Measurements from ENCODE around the gene FAM120B. TPM values are rescaled to one million over a fixed set of nuclear protein-coding genes. Genes with fewer than 3 reads are reported as not detected.

FAM120B gene
- total RNA-seq, 2 donors from 2014 or later, result 17.2 to 23.2 TPM

DNA sequence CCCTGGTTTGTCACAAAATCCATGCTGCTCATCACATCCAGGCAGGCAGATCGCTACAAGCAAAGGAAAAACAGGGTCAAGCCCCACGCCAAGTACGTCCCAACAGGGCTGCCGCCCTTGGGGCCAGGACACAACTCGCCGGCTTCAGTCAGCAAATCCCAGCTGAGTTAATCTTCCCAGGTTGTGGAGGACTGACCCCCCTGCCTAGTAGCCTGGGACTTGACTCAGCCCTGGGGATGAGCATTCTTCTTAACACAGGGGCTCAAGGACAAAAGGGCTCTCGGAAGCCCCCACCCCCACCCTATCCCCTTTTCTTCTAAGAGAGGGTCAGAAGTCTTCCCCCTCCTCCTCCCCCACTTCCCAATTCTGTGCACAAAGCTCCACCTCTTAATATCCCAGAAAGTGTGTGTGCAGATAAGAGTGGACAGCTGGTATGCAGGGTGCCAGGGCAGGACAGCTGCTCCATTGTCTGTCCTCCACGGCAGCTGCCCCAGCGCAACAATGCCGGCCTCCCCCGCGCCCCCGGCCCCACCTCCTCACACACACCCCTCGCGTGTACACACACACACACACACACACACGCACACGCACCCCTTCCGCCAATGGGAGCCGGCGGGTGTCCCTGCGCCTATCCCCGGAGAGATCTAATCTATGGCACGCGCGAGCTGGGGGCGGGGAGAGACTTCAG lies 20.2 kb upstream of the FAM120B start:
- Mint-ChIP-seq H3K36me3 (ENCODE audit: insufficient read depth in 2 of 2) (peaks cover 4 to 9% of the 10 kb centered on the region in 2 donors), H3K4me3 (no peak overlapping the region), H3K9me3 (no peaks in the 10 kb centered on the region), H3K27me3 (ENCODE audit: low read depth) (peaks cover 19% of the 10 kb centered on the region), H3K27ac (no peak overlapping the region), H3K4me1 (ENCODE audit: low read depth) (peaks cover 12% of the 10 kb centered on the region)
- ATAC-seq (replicated peaks in 1 of 2) (no peak), DNase-seq (no peak)

DNA sequence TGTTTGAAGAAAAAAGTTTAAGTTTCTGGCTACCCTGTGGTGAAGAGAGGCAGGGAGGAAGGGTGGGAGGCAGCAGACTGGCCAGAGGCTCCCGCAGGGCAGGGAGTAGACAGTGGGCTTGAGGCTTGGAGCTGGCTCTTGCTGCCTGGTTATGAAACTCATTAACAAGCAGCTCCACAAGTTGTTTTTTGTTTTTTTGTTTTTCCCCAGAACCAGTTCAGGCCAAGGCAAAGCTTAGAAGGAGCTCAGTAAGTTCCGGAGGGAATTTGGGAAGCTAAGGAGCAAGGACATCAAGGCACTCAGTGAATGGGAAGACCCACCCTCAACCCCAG lies 19.7 kb upstream of the FAM120B start:
- Mint-ChIP-seq H3K27me3 (ENCODE audit: low read depth) (peaks cover 24% of the 10 kb centered on the region), H3K4me1 (ENCODE audit: low read depth) (peaks cover 16% of the 10 kb centered on the region), H3K4me3 (no peak overlapping the region), H3K9me3 (no peaks in the 10 kb centered on the region), H3K27ac (no peak overlapping the region), H3K36me3 (ENCODE audit: insufficient read depth in 2 of 2) (peaks cover 5 to 10% of the 10 kb centered on the region in 2 donors)
- no peak for ATAC-seq (replicated peaks in 1 of 2)
- no peak for DNase-seq

DNA sequence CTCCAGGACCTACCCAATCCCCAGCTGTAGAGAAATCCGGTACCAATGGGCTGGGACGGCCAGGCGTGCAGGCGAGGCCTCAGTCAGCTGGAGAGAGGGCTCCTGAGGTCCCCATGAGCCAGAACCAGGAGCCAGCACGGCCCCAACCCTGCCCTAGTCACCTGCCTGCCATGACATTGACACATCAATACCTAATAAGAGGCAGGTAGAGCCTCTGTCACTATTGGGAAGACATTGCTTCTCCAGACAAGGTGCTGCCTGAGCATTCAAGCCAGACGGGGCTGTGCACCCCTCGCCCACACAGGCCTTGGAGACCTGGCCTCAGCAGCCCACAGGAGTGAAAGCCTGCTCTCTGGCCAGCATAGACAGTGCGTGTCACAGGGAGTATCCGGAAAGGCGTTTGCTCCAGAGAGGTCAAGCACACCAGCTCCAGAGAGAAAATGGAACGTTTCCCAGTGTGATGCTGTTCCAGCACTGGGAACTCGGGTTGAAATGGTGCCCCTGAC lies 19.1 kb upstream of the FAM120B start:
- H3K4me1 Mint-ChIP-seq (ENCODE audit: low read depth), result peaks cover 21% of the 10 kb centered on the region
- H3K4me3 Mint-ChIP-seq, result no peak overlapping the region
- H3K9me3 Mint-ChIP-seq, result no peaks in the 10 kb centered on the region
- H3K27ac Mint-ChIP-seq, result no peak overlapping the region
- peaks cover 29% of the 10 kb centered on the region for H3K27me3 Mint-ChIP-seq (ENCODE audit: low read depth)
- peaks cover 5 to 10% of the 10 kb centered on the region in 2 donors for H3K36me3 Mint-ChIP-seq (ENCODE audit: insufficient read depth in 2 of 2)
- no peak for ATAC-seq (replicated peaks in 1 of 2)
- DNase-seq, result no peak

DNA sequence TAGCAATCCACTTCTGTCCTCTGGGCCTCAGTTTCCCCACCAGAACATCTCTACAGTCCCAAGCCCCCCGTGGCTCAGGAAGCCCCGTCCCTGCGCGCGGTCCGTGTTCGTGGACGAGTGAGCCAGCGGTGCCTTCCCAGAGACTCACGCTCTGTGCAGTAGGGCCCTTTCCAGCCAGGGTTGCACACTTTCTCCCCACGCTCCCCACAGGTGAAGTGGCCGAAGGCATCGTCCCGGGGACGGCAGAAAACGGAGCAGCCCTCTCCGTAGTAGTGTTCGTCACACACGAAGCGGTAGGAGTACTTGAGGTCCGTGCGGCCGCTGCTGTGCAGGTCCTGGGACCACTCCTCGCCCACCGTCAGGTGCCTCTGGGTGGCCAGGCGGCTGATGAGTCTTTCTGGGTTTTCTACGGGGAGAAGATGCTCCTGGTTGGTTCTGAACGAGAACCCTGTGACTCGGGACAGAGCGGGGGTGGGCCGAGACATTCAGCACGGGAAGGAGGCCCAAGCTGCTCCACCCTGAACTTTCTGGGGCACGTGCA lies 18.4 kb upstream of the FAM120B start:
- Mint-ChIP-seq H3K9me3 (no peaks in the 10 kb centered on the region), H3K4me1 (ENCODE audit: low read depth) (peaks cover 29% of the 10 kb centered on the region), H3K27ac (no peak overlapping the region), H3K36me3 (ENCODE audit: insufficient read depth in 2 of 2) (peaks cover 5 to 10% of the 10 kb centered on the region in 2 donors), H3K27me3 (ENCODE audit: low read depth) (peaks cover 37% of the 10 kb centered on the region), H3K4me3 (peak overlapping the region; percentile 74 to 82)
- ATAC-seq (replicated peaks in 1 of 2) (no peak), DNase-seq (no peak)

DNA sequence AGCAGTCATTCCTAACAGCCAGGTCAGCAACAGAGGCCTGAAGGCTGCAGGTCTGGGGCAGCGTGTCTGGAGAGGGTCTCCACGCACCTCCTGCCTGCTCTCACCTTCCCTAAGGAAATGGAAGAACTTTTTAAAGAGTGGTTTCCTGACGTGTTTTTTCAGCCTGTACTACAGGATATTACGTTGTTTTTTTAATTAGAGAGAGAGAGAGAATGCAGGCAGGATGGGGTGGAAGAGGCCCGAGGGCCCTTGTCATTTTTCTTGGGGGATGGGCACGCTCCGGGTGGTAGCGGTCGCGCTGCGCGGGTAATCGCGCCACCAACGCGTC lies 17.7 kb upstream of the FAM120B start:
- Mint-ChIP-seq H3K27me3 (ENCODE audit: low read depth) (peaks cover 43% of the 10 kb centered on the region), H3K4me1 (ENCODE audit: low read depth) (peaks cover 35% of the 10 kb centered on the region), H3K4me3 (peak overlapping the region; percentile 74 to 82), H3K36me3 (ENCODE audit: insufficient read depth in 2 of 2) (peaks cover 5 to 10% of the 10 kb centered on the region in 2 donors), H3K27ac (peak overlapping the region; percentile 55), H3K9me3 (no peaks in the 10 kb centered on the region)
- ATAC-seq (replicated peaks in 1 of 2) (no peak), DNase-seq (no peak)

GRCh38 chr6:170289180-170289931 lies 17.2 kb upstream of the FAM120B start:
- H3K9me3 Mint-ChIP-seq, result no peaks in the 10 kb centered on the region
- DNase-seq (peak; percentile 27 to 31), ATAC-seq (replicated peaks in 1 of 2) (peak; percentile 15 to 32)
- peaks cover 5 to 10% of the 10 kb centered on the region in 2 donors for H3K36me3 Mint-ChIP-seq (ENCODE audit: insufficient read depth in 2 of 2)
- no peak overlapping the region for H3K27ac Mint-ChIP-seq
- H3K4me3 Mint-ChIP-seq, result peak overlapping the region; percentile 74 to 82
- H3K4me1 Mint-ChIP-seq (ENCODE audit: low read depth), result peaks cover 41% of the 10 kb centered on the region
- peaks cover 49% of the 10 kb centered on the region for H3K27me3 Mint-ChIP-seq (ENCODE audit: low read depth)

- peak in 1 of 2 donors; percentile 2 for ATAC-seq (replicated peaks in 1 of 2)
- Mint-ChIP-seq H3K36me3 (ENCODE audit: insufficient read depth in 2 of 2) (peaks cover 5 to 10% of the 10 kb centered on the region in 2 donors), H3K27me3 (ENCODE audit: low read depth) (peaks cover 54% of the 10 kb centered on the region), H3K4me1 (ENCODE audit: low read depth) (peaks cover 46% of the 10 kb centered on the region), H3K27ac (no peak overlapping the region), H3K4me3 (peak overlapping the region; percentile 93 to 95), H3K9me3 (no peaks in the 10 kb centered on the region)
- DNase-seq, result peak in 1 of 2 donors; percentile 38
Observed at GRCh38 chr6:170289951-170290295, 16.6 kb upstream of the FAM120B start.

DNA sequence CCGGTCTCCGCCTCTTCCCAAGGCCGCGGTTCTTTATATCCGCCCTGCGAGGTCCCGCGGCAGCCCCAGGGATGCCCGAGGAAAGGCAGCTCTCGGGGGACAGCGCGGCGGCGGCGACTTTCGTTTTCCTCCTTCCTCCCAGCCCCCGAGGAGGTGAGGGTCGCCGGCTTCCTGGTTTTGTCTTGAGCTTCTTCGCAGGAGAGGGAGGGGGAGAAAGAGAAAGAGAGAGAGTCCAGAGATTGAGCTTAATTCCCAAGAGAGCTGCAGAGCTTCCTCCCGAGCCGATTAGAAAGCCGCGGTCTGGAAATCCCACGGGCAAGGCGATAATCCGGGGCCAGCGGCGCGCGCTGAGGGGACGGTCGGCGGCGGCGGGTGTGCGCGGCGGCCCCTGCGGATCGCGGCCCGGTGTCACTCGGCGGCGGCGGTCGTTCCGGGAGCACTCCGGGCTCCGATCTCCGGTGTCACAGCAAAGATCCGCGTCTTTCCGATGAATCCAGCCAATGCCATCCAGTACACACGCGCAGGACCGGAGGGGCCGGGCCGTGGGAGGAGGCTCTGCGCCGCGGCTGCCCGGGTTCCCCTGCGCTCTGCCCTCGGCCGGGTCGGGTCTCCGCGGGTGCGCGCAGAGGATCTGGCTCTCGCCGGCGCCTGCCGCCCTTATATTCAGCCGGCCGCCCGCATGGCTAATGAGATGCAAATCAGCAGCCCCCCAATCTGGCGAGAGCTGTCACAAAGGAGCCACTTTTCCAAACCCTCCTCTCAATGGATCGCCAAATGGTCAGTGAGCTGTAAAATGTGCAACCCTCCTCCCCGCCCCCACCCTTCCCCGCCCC lies 16.0 kb upstream of the FAM120B start, which contains the start of gene DLL1:
DLL1 (minus strand) TSS at position 783 of the 833 bp plus-strand sequence. CDS start 939 bp downstream, outside the sequence.
- peaks cover 59% of the 10 kb centered on the region for H3K27me3 Mint-ChIP-seq (ENCODE audit: low read depth)
- H3K4me1 Mint-ChIP-seq (ENCODE audit: low read depth), result peaks cover 51% of the 10 kb centered on the region
- ATAC-seq (replicated peaks in 1 of 2), result peak; percentile 28 to 44
- DNase-seq, result peak; percentile 49 to 52
- H3K36me3 Mint-ChIP-seq (ENCODE audit: insufficient read depth in 2 of 2), result peaks cover 5 to 10% of the 10 kb centered on the region in 2 donors
- H3K9me3 Mint-ChIP-seq, result no peaks in the 10 kb centered on the region
- H3K4me3 Mint-ChIP-seq, result peak within 1 kb of the TSS; percentile 93 to 95
- H3K27ac Mint-ChIP-seq, result peak within 1 kb of the TSS; percentile 12

- peak; percentile 53 to 70 for ATAC-seq (replicated peaks in 1 of 2)
- Mint-ChIP-seq H3K4me1 (ENCODE audit: low read depth) (peaks cover 51% of the 10 kb centered on the region), H3K4me3 (peak overlapping the region; percentile 93 to 95), H3K36me3 (ENCODE audit: insufficient read depth in 2 of 2) (peaks cover 5 to 10% of the 10 kb centered on the region in 2 donors), H3K9me3 (no peaks in the 10 kb centered on the region), H3K27ac (peak overlapping the region; percentile 12), H3K27me3 (ENCODE audit: low read depth) (peaks cover 57% of the 10 kb centered on the region)
- DNase-seq, result peak; percentile 51 to 59
Observed at GRCh38 chr6:170291271-170292110, 15.1 kb upstream of the FAM120B start.

- DNase-seq (no peak), ATAC-seq (replicated peaks in 1 of 2) (no peak)
- H3K27ac Mint-ChIP-seq, result no peak overlapping the region
- H3K4me1 Mint-ChIP-seq (ENCODE audit: low read depth), result peaks cover 51% of the 10 kb centered on the region
- H3K9me3 Mint-ChIP-seq, result no peaks in the 10 kb centered on the region
- H3K4me3 Mint-ChIP-seq, result peak overlapping the region; percentile 93 to 95
- H3K27me3 Mint-ChIP-seq (ENCODE audit: low read depth), result peaks cover 54% of the 10 kb centered on the region
- peaks cover 5 to 10% of the 10 kb centered on the region in 2 donors for H3K36me3 Mint-ChIP-seq (ENCODE audit: insufficient read depth in 2 of 2)
Observed at GRCh38 chr6:170292111-170292406, 14.5 kb upstream of the FAM120B start.

DNA sequence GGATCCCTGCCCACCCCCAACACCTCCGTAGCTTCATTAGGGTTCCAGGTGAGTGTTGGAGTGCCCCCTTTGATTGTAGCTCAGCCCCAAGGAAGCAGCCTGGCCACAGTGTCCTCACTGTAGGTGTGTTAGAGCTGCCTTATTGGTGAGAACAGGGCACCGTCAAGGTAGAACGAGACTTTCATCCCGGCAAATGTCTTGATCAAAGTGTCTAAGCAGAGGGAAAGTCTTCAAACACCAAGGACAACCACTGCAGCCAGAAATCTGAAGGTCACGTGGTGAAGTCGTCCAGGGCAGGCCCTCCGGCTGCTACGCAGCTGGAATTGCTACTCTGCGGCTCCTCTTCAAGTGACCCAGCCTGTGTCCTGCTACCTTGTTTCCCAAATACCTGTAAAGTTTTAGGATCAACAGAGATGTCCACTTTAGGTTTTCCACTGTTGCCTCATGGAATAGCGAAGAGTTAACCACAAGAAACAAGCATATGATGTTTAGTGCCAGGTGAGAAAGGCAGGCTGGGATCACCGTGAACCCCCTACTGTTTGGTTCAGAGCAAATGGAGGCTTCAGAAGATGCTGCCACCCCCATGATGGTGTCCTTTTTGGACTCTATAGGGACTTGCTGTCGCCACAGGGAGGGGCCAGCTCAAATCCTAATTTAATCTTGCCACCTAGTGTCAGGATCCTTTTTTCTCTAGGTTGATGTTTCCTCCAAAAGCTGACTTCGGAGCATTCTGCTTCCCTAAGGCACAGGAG lies 14.0 kb upstream of the FAM120B start:
- Mint-ChIP-seq H3K9me3 (no peaks in the 10 kb centered on the region), H3K4me3 (peak overlapping the region; percentile 93 to 95), H3K27me3 (ENCODE audit: low read depth) (peaks cover 59% of the 10 kb centered on the region), H3K4me1 (ENCODE audit: low read depth) (peaks cover 51% of the 10 kb centered on the region), H3K36me3 (ENCODE audit: insufficient read depth in 2 of 2) (peaks cover 5 to 10% of the 10 kb centered on the region in 2 donors), H3K27ac (no peak overlapping the region)
- no peak for DNase-seq
- no peak for ATAC-seq (replicated peaks in 1 of 2)
